ENCODE measurements around the gene OR51F1. TPM values are rescaled to one million over a fixed set of nuclear protein-coding genes. Genes with fewer than 3 reads are reported as not detected.
"Not testable (repeated sequence)": the region's sequence is repeated elsewhere in the genome, so short reads cannot be mapped to it uniquely, and the experiment has no call there.

Gene OR51F1
- polyA plus RNA-seq (2014; cell fraction: cytosol; rRNA removed) = not detected in 2 replicates
- polyA plus RNA-seq (2014; cell fraction: nucleus; rRNA removed) = not detected in 2 replicates

GRCh38 chr11:4769838-4770237, at the start of gene OR51F1:
TSS of gene OR51F1 (minus strand) at chr11:4769938. CDS start at chr11:4769938, 0 bp downstream.
- DNase-seq (ENCODE audit: low spot score) = no peak

- DNase-seq (ENCODE audit: low spot score) = no peak
Measured at GRCh38 chr11:4809246-4809645, 39.5 kb upstream of the OR51F1 start.

- no peak for DNase-seq (ENCODE audit: low spot score)
Measured at GRCh38 chr11:4808476-4808875, 38.7 kb upstream of the OR51F1 start.

GRCh38 chr11:4804280-4804679, 34.5 kb upstream of the OR51F1 start, which contains the start of gene OR52R1:
TSS of gene OR52R1 (minus strand) at chr11:4804380. CDS start at chr11:4804380, 0 bp downstream.
- no peak for DNase-seq (ENCODE audit: low spot score)

- not testable (repeated sequence) for DNase-seq (ENCODE audit: low spot score)
Measured at GRCh38 chr11:4801316-4801715, 31.6 kb upstream of the OR51F1 start.

- DNase-seq (ENCODE audit: low spot score) = no peak
Measured at GRCh38 chr11:4798427-4799183, 28.9 kb upstream of the OR51F1 start.

- no peak for DNase-seq (ENCODE audit: low spot score)
Measured at GRCh38 chr11:4797206-4797605, 27.5 kb upstream of the OR51F1 start.

GRCh38 chr11:4782454-4782853, 12.7 kb upstream of the OR51F1 start:
- DNase-seq (ENCODE audit: low spot score) = no peak

- DNase-seq (ENCODE audit: low spot score) = no peak
Measured at GRCh38 chr11:4768094-4768493, 1.6 kb downstream of the OR51F1 start.

GRCh38 chr11:4766420-4767043, 3.2 kb downstream of the OR51F1 start:
- no peak for DNase-seq (ENCODE audit: low spot score)

GRCh38 chr11:4763096-4763495, 6.6 kb downstream of the OR51F1 start:
- no peak for DNase-seq (ENCODE audit: low spot score)

GRCh38 chr11:4751201-4751600, 18.5 kb downstream of the OR51F1 start:
- DNase-seq (ENCODE audit: low spot score) = no peak

- DNase-seq (ENCODE audit: low spot score) = no peak
Measured at GRCh38 chr11:4748438-4748837, 21.3 kb downstream of the OR51F1 start.

GRCh38 chr11:4740735-4741134, 29.0 kb downstream of the OR51F1 start:
- no peak for DNase-seq (ENCODE audit: low spot score)

GRCh38 chr11:4727171-4727570, 42.6 kb downstream of the OR51F1 start:
- DNase-seq (ENCODE audit: low spot score) = no peak

GRCh38 chr11:4722616-4723534, 46.9 kb downstream of the OR51F1 start:
- not testable (repeated sequence) for DNase-seq (ENCODE audit: low spot score)

Small RNA genes within 50 kb of the gene (small RNA-seq; reads per million reads assigned to genes)
- 0 reads per million in 2 experiments for gene RF00091
